ENCODE data around the gene SYNE1.
"Not testable (repeated sequence)": the region's sequence is repeated elsewhere in the genome, so short reads cannot be mapped to it uniquely, and the experiment has no call there.

SYNE1 gene

GRCh38 chr6:152637296-152638047 is at the start of gene SYNE1:
Gene SYNE1 (minus strand): TSS chr6:152637362. CDS start chr6:152628331, 9,031 bp downstream.
- DNase-seq (ENCODE audit: low read depth in 1 of 2, low spot score in 1 of 2), result no peak

- DNase-seq (ENCODE audit: low read depth in 1 of 2, low spot score in 1 of 2), result no peak
Observed at GRCh38 chr6:152685819-152686218, 48.7 kb upstream of the SYNE1 start.

- not testable (repeated sequence) for DNase-seq (ENCODE audit: low read depth in 1 of 2, low spot score in 1 of 2)
Observed at GRCh38 chr6:152682935-152683334, 45.8 kb upstream of the SYNE1 start.

GRCh38 chr6:152682141-152682540 is 45.0 kb upstream of the SYNE1 start:
- no peak for DNase-seq (ENCODE audit: low read depth in 1 of 2, low spot score in 1 of 2)

GRCh38 chr6:152680879-152681517 is 43.8 kb upstream of the SYNE1 start:
- DNase-seq (ENCODE audit: low read depth in 1 of 2, low spot score in 1 of 2), result no peak

GRCh38 chr6:152680151-152680550 is 43.0 kb upstream of the SYNE1 start:
- DNase-seq (ENCODE audit: low read depth in 1 of 2, low spot score in 1 of 2), result no peak

GRCh38 chr6:152673236-152673635 is 36.1 kb upstream of the SYNE1 start:
- no peak for DNase-seq (ENCODE audit: low read depth in 1 of 2, low spot score in 1 of 2)

- DNase-seq (ENCODE audit: low read depth in 1 of 2, low spot score in 1 of 2), result no peak
Observed at GRCh38 chr6:152671171-152671570, 34.0 kb upstream of the SYNE1 start.

- DNase-seq (ENCODE audit: low read depth in 1 of 2, low spot score in 1 of 2), result no peak
Observed at GRCh38 chr6:152669895-152670294, 32.7 kb upstream of the SYNE1 start.

GRCh38 chr6:152661776-152662175 is 24.6 kb upstream of the SYNE1 start:
- DNase-seq (ENCODE audit: low read depth in 1 of 2, low spot score in 1 of 2), result no peak

- no peak for DNase-seq (ENCODE audit: low read depth in 1 of 2, low spot score in 1 of 2)
Observed at GRCh38 chr6:152651986-152652385, 14.8 kb upstream of the SYNE1 start.

GRCh38 chr6:152648105-152648504 is 10.9 kb upstream of the SYNE1 start:
- no peak for DNase-seq (ENCODE audit: low read depth in 1 of 2, low spot score in 1 of 2)

- not testable (repeated sequence) for DNase-seq (ENCODE audit: low read depth in 1 of 2, low spot score in 1 of 2)
Observed at GRCh38 chr6:152646732-152647131, 9.6 kb upstream of the SYNE1 start.

GRCh38 chr6:152642578-152643375 is 5.6 kb upstream of the SYNE1 start:
- no peak for DNase-seq (ENCODE audit: low read depth in 1 of 2, low spot score in 1 of 2)

GRCh38 chr6:152636609-152637295 is 410 bp downstream of the SYNE1 start:
- no peak for DNase-seq (ENCODE audit: low read depth in 1 of 2, low spot score in 1 of 2)

GRCh38 chr6:152636021-152636608 is 1.0 kb downstream of the SYNE1 start:
- no peak for DNase-seq (ENCODE audit: low read depth in 1 of 2, low spot score in 1 of 2)

- no peak for DNase-seq (ENCODE audit: low read depth in 1 of 2, low spot score in 1 of 2)
Observed at GRCh38 chr6:152634773-152635172, 2.4 kb downstream of the SYNE1 start.

GRCh38 chr6:152632121-152632782 is 4.9 kb downstream of the SYNE1 start:
- no peak for DNase-seq (ENCODE audit: low read depth in 1 of 2, low spot score in 1 of 2)

- no peak for DNase-seq (ENCODE audit: low read depth in 1 of 2, low spot score in 1 of 2)
Observed at GRCh38 chr6:152631376-152631775, 5.8 kb downstream of the SYNE1 start.

- DNase-seq (ENCODE audit: low read depth in 1 of 2, low spot score in 1 of 2), result no peak
Observed at GRCh38 chr6:152630832-152631231, 6.3 kb downstream of the SYNE1 start.
